K562 (cell line): Measurements from ENCODE around the gene ZSCAN12. TPM values are rescaled to one million over a fixed set of nuclear protein-coding genes. Genes with fewer than 3 reads are reported as not detected.

ENCODE experiments used
- CREB5 ChIP-seq: fragments of 250-450 bp; sonication (Bioruptor Pico); IDR thresholded peaks from 2 replicates; pipeline ENCODE4 v1.5.0; 2020; ENCODE audit warnings: mild to moderate bottlenecking
- PRDM10 ChIP-seq: fragments of 450-650 bp; IDR thresholded peaks from 2 replicates; pipeline ENCODE4 v1.6.1; 2018; ENCODE audit not compliant: partially characterized antibody
- REST ChIP-seq, 2 experiments: fragments of 450-650 bp; formaldehyde crosslinking in 1 of 2; IDR thresholded peaks; 2 replicates each; pipeline versions ENCODE4 v1.4.0 to v1.6.1; 2014 to 2020; ENCODE audit warnings: mild to moderate bottlenecking in 2 of 2, borderline replicate concordance in 1 of 2, low read depth in 1 of 2
- SMARCE1 ChIP-seq: fragments of 450-650 bp; IDR thresholded peaks from 2 replicates; pipeline ENCODE4 v1.7.1; 2016; ENCODE audit warnings: mild to moderate bottlenecking
- TCF7 ChIP-seq: sonication (generic); IDR thresholded peaks from 2 replicates; pipeline ENCODE4 v1.6.1; 2016; ENCODE audit warnings: antibody characterized with exemption, borderline replicate concordance
- TOE1 ChIP-seq, 2 experiments: fragments of 450-650 bp in 1 of 2; sonication (generic) in 1 of 2; formaldehyde crosslinking in 1 of 2; IDR thresholded peaks; 2 replicates each; pipeline versions ENCODE4 v1.7.1 to v1.8.0; 2016 to 2022; ENCODE audit warnings: borderline replicate concordance in 2 of 2, mild to moderate bottlenecking in 2 of 2, antibody characterized with exemption in 1 of 2, inconsistent platforms in 1 of 2, low read depth in 1 of 2, missing genetic modification reagents in 1 of 2, moderate library complexity in 1 of 2
- XRCC3 ChIP-seq: fragments of 450-650 bp; IDR thresholded peaks from 2 replicates; pipeline ENCODE4 v1.6.1; 2017; ENCODE audit warnings: mild to moderate bottlenecking, moderate library complexity
- XRCC5 ChIP-seq: fragments of 200-400 bp; formaldehyde crosslinking; IDR thresholded peaks from 2 replicates; pipeline ENCODE4 v1.6.1; 2017; ENCODE audit warnings: low read depth, mild to moderate bottlenecking, low read length
- ZNF146 ChIP-seq: IDR thresholded peaks from one replicate; pipeline ENCODE4 v1.6.1; 2018; ENCODE audit warnings: missing compliant biosample characterization; ENCODE audit not compliant: unreplicated experiment
- polyA plus RNA-seq, 8 experiments: library from polyadenylated mRNA; depleted of rRNA in 4 of 8; stranded (reverse) in 5 of 8; unstranded in 3 of 8; fragments of >200 nt; fragmentation: Nextera tagmentation in 2 of 8; fragmentation: Illumina TruSeq in 1 of 8; extraction: Ambion mirVana in 2 of 8; extraction: Trizol in 1 of 8; gene quantifications; 2 replicates each; pipeline versions ENCODE4 v1.2.1 to v1.2.3, GENCODE V29; 2011 to 2014; ENCODE audit warnings: inconsistent platforms in 1 of 8, missing spikeins in 1 of 8
- total RNA-seq, 7 experiments: library from RNA; depleted of rRNA in 6 of 7; stranded (reverse); fragments of >200 nt in 6 of 7; fragmentation: Illumina TruSeq in 2 of 7; extraction: Trizol in 2 of 7; gene quantifications; 2 replicates each; pipeline versions ENCODE4 v1.2.1 to v1.2.3, GENCODE V29; 2011 to 2021; ENCODE audit warnings: low replicate concordance in 1 of 7

Gene ZSCAN12
- total and polyA plus RNA-seq, 9 of the 15 experiments (the other 6 are each of a cell fraction or from before 2014, with no cell fraction given), result 2.5 to 19.6 (median 12.5) TPM

- TF ChIP-seq CREB5 (CRISPR knock-in tag) (no peak), ZNF146 (CRISPR knock-in tag) (no peak), REST (IDR thresholded peaks at IDR 0.05; ENCODE audit: borderline replicate concordance) (0 out of 2 replicates have a peak, but pooled peaks have one; percentile 1), REST (CRISPR knock-in tag; IDR thresholded peaks at IDR 0.05; ENCODE audit: low read depth) (no peak), SMARCE1 (no peak), TOE1 (IDR thresholded peaks at IDR 0.05; ENCODE audit: borderline replicate concordance) (no peak), TOE1 (CRISPR knock-in tag; IDR thresholded peaks at IDR 0.05; ENCODE audit: borderline replicate concordance, low read depth) (no peak), XRCC3 (no peak), TCF7 (no peak), XRCC5 (no peak), PRDM10 (peak; percentile 88)
These were observed 1.6 kb upstream of the ZSCAN12 start (continued) for GRCh38 chr6:28401172-28401571.
